WI38 (cell line): Measurements from ENCODE around the gene LTB.

Source experiments
- H3K4me3 ChIP-seq: 2 replicates; pipeline ENCODE4 v1.5.1; 2011; ENCODE audit warnings: low read depth, mild to moderate bottlenecking, control low read depth, low read length
- CTCF ChIP-seq: IDR thresholded peaks from 2 replicates; pipeline ENCODE4 v1.5.1; 2012; ENCODE audit warnings: low read depth, mild to moderate bottlenecking, control low read depth, low read length

Gene LTB

GRCh38 chr6:31578184-31579118 is 3.8 kb downstream of the LTB start:
- no peak overlapping the region for H3K4me3 ChIP-seq
- TF ChIP-seq CTCF = no peak

GRCh38 chr6:31577579-31577966 is 4.7 kb downstream of the LTB start:
- H3K4me3 ChIP-seq = no peak overlapping the region
- TF ChIP-seq CTCF = no peak

GRCh38 chr6:31576897-31577578 is 5.2 kb downstream of the LTB start:
- no peak for TF ChIP-seq CTCF
- H3K4me3 ChIP-seq = no peak overlapping the region

GRCh38 chr6:31575952-31576685 is 6.1 kb downstream of the LTB start:
- TF ChIP-seq CTCF = no peak

GRCh38 chr6:31575335-31575901 is 6.8 kb downstream of the LTB start, which contains the start of gene TNF:
Gene TNF, plus strand, starts transcription at chr6:31575565. Its CDS starts 177 bp downstream, at chr6:31575742.
- no peak within 1 kb of the TSS for H3K4me3 ChIP-seq
- TF ChIP-seq CTCF = no peak

More at GRCh38 chr6:31575952-31576685, 6.1 kb downstream of the LTB start:
- H3K4me3 ChIP-seq = no peak overlapping the region

- no peak for TF ChIP-seq CTCF
- H3K4me3 ChIP-seq = no peak overlapping the region
These were observed 7.8 kb downstream of the LTB start for GRCh38 chr6:31574106-31575061.
